Measurements from ENCODE around the gene MACROD2. TPM values are rescaled to one million over a fixed set of nuclear protein-coding genes. Genes with fewer than 3 reads are reported as not detected.

The MACROD2 gene
- total RNA-seq, 1 donor from 2014 or later: 47.7 TPM

- DNase-seq (ENCODE audit: low spot score in 2 of 2) (no peak), FAIRE-seq (no peak)
These were observed 831.4 kb downstream of the MACROD2 start for GRCh38 chr20:14826543-14827313.

- no peak for FAIRE-seq
These were observed 833.1 kb downstream of the MACROD2 start for GRCh38 chr20:14828459-14828858.

GRCh38 chr20:14829906-14830305 lies 834.6 kb downstream of the MACROD2 start:
- DNase-seq (ENCODE audit: low spot score in 2 of 2): no peak
- FAIRE-seq: no peak

More at GRCh38 chr20:14828459-14828858, 833.1 kb downstream of the MACROD2 start:
- no peak for DNase-seq (ENCODE audit: low spot score in 2 of 2)

- no peak for FAIRE-seq
- DNase-seq (ENCODE audit: low spot score in 2 of 2): no peak
These were observed 835.1 kb downstream of the MACROD2 start for GRCh38 chr20:14830466-14830865.

GRCh38 chr20:14830899-14831298 lies 835.6 kb downstream of the MACROD2 start:
- FAIRE-seq (no peak), DNase-seq (ENCODE audit: low spot score in 2 of 2) (no peak)

GRCh38 chr20:14832630-14833029 lies 837.3 kb downstream of the MACROD2 start:
- FAIRE-seq: no peak

GRCh38 chr20:14838663-14839628 lies 843.6 kb downstream of the MACROD2 start:
- FAIRE-seq: no peak
- no peak for DNase-seq (ENCODE audit: low spot score in 2 of 2)

More at GRCh38 chr20:14832630-14833029, 837.3 kb downstream of the MACROD2 start:
- DNase-seq (ENCODE audit: low spot score in 2 of 2): no peak

GRCh38 chr20:14845199-14846160 lies 850.2 kb downstream of the MACROD2 start:
- no peak for FAIRE-seq
- no peak for DNase-seq (ENCODE audit: low spot score in 2 of 2)

GRCh38 chr20:14848806-14849205 lies 853.5 kb downstream of the MACROD2 start:
- DNase-seq (ENCODE audit: low spot score in 2 of 2) (no peak), FAIRE-seq (no peak)

- FAIRE-seq: no peak
- DNase-seq (ENCODE audit: low spot score in 2 of 2): no peak
These were observed 857.8 kb downstream of the MACROD2 start for GRCh38 chr20:14853079-14853478.

- FAIRE-seq: no peak
- DNase-seq (ENCODE audit: low spot score in 2 of 2): no peak
These were observed 859.9 kb downstream of the MACROD2 start for GRCh38 chr20:14855171-14855570.

GRCh38 chr20:14859627-14860026 lies 864.3 kb downstream of the MACROD2 start:
- FAIRE-seq: no peak
- DNase-seq (ENCODE audit: low spot score in 2 of 2): no peak

GRCh38 chr20:14860410-14860814 lies 865.1 kb downstream of the MACROD2 start:
- FAIRE-seq (no peak), DNase-seq (ENCODE audit: low spot score in 2 of 2) (no peak)

- no peak for DNase-seq (ENCODE audit: low spot score in 2 of 2)
- FAIRE-seq: no peak
These were observed 865.8 kb downstream of the MACROD2 start for GRCh38 chr20:14861028-14861699.

- DNase-seq (ENCODE audit: low spot score in 2 of 2) (no peak), FAIRE-seq (no peak)
These were observed 869.9 kb downstream of the MACROD2 start for GRCh38 chr20:14865169-14865568.

GRCh38 chr20:14865731-14866130 lies 870.4 kb downstream of the MACROD2 start:
- no peak for DNase-seq (ENCODE audit: low spot score in 2 of 2)
- no peak for FAIRE-seq

GRCh38 chr20:14866841-14867514 lies 871.7 kb downstream of the MACROD2 start:
- DNase-seq (ENCODE audit: low spot score in 2 of 2) (no peak), FAIRE-seq (no peak)

- FAIRE-seq: no peak
- DNase-seq (ENCODE audit: low spot score in 2 of 2): no peak
These were observed 882.1 kb downstream of the MACROD2 start for GRCh38 chr20:14877301-14878028.
